Mesendoderm (in vitro differentiated cells): Measurements from ENCODE around the gene KLF4. TPM values are rescaled to one million over a fixed set of nuclear protein-coding genes. Genes with fewer than 3 reads are reported as not detected.

Experiments used
- DNase-seq: peaks from one replicate; pipeline ENCODE4 v3.0.0; 2013
- H2AK5ac ChIP-seq: 2 replicates; pipeline ENCODE4 v1.6.1; 2013; ENCODE audit warnings: low read length, inconsistent platforms
- H2BK120ac ChIP-seq: 2 replicates; pipeline ENCODE4 v1.6.1; 2013; ENCODE audit warnings: low read depth, mild to moderate bottlenecking, low read length, moderate library complexity, mixed read lengths
- H2BK15ac ChIP-seq: replicated peaks from 2 replicates; pipeline ENCODE4 v1.6.1; 2013; ENCODE audit warnings: low read depth, mild to moderate bottlenecking, moderate library complexity
- H2BK5ac ChIP-seq: 2 replicates; pipeline ENCODE4 v1.6.1; 2013; ENCODE audit warnings: low read length, inconsistent platforms
- H3K18ac ChIP-seq: 2 replicates; pipeline ENCODE4 v1.6.1; 2013; ENCODE audit warnings: mild to moderate bottlenecking, low read length, mixed read lengths
- H3K23ac ChIP-seq: one replicate; pipeline ENCODE4 v1.6.1; 2013; ENCODE audit warnings: low read length
- H3K27ac ChIP-seq: 2 replicates; pipeline ENCODE4 v1.5.1; 2013; ENCODE audit warnings: low read depth, mild to moderate bottlenecking, inconsistent platforms, low read length, moderate library complexity
- H3K27me3 ChIP-seq: 2 replicates; pipeline ENCODE4 v1.6.1; 2013; ENCODE audit warnings: low read length, control low read depth, mild to moderate bottlenecking, inconsistent platforms; ENCODE audit not compliant: insufficient read depth, poor library complexity
- H3K36me3 ChIP-seq: 2 replicates; pipeline ENCODE4 v1.6.1; 2013; ENCODE audit warnings: low read length, inconsistent platforms; ENCODE audit not compliant: control insufficient read depth, insufficient read depth
- H3K4ac ChIP-seq: one replicate; pipeline ENCODE4 v1.6.1; 2013; ENCODE audit warnings: low read depth, mild to moderate bottlenecking, low read length, moderate library complexity
- H3K4me1 ChIP-seq: 2 replicates; pipeline ENCODE4 v1.6.1; 2013; ENCODE audit warnings: low read depth, low read length, inconsistent platforms; ENCODE audit not compliant: control insufficient read depth
- H3K4me2 ChIP-seq: 2 replicates; pipeline ENCODE4 v1.6.1; 2013; ENCODE audit warnings: low read length
- H3K4me3 ChIP-seq: 2 replicates; pipeline ENCODE4 v1.5.1; 2013; ENCODE audit warnings: mild to moderate bottlenecking, low read length
- H3K56ac ChIP-seq: one replicate; pipeline ENCODE4 v1.6.1; 2013; ENCODE audit warnings: low read length
- H3K79me1 ChIP-seq: 2 replicates; pipeline ENCODE4 v1.6.1; 2013; ENCODE audit warnings: low read length, inconsistent platforms
- H3K79me2 ChIP-seq: 2 replicates; pipeline ENCODE4 v1.6.1; 2013; ENCODE audit warnings: mild to moderate bottlenecking, low read length; ENCODE audit not compliant: control insufficient read depth, insufficient read depth
- H3K9ac ChIP-seq: 2 replicates; pipeline ENCODE4 v1.6.1; 2013; ENCODE audit warnings: low read length, inconsistent platforms
- H4K5ac ChIP-seq: one replicate; pipeline ENCODE4 v1.6.1; 2013; ENCODE audit warnings: low read length
- H4K8ac ChIP-seq: one replicate; pipeline ENCODE4 v1.6.1; 2013; ENCODE audit warnings: low read depth, mild to moderate bottlenecking, control low read depth, low read length, moderate library complexity
- WGBS: extraction: QIAGEN DNeasy Blood & Tissue Kit; methylation state at CpG from one replicate; pipeline ENCODE4 v1.1.7; 2013; ENCODE audit warnings: low lambda C conversion rate, missing lambda C conversion rate; ENCODE audit not compliant: insufficient coverage; ENCODE audit errors: extremely low coverage; 5-methylcytosine and 5-hydroxymethylcytosine counted together
- small RNA-seq: library from polyadenylated mRNA; stranded (forward); fragments of <200 nt; extraction: miRNeasy Mini kit (QIAGEN cat#:217004); gene quantifications from one replicate; pipeline ENCODE3, GENCODE V24; 2013; ENCODE audit not compliant: insufficient read depth

KLF4 gene

DNA sequence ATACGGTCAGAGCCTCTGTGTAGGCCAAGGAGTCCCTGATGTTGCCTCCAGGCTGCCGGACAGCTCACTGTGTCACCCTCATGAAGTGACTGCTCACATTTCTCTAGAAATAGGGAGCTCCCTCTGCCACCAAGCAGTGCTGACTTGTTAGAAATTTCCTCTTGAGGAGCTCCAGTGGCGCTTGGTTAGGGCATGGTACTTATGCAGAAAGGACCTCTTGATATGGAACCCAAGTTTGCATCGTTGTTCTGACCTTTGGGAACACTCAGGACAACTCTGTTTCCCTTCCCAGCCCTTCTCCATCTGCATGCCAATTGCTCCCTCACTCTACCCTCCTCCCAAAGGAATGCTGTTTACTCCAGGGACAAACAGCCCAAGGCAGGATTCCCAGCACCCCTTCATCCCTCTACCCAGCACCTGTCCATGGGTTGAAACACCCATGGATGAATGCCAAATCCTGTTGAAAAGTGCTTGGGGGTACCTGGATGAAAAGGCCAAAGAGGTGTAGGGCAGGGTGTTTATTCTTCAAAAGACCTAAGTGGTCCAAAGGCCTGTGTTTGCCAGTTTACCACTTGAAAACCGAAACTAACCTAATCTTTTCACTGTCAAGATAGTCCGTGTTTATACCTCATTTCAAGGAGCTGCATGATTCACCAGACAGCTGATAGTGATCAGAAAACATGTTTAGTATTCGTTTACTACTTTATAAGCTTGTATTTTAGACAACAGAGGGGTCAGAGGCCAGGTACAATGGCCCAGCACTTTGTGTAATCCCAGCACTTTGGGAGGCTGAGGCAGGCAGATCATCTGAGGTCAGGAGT, 51.1 kb downstream of the KLF4 start:
- Histone ChIP-seq H4K5ac (no peak overlapping the region), H3K9ac (no peak overlapping the region), H2BK15ac (no peak overlapping the region), H3K79me1 (no peaks in the 10 kb centered on the region), H3K4me1 (no peaks in the 10 kb centered on the region), H3K4ac (no peak overlapping the region), H3K4me3 (no peak overlapping the region), H3K23ac (no peak overlapping the region), H2BK5ac (no peak overlapping the region), H2AK5ac (no peak overlapping the region), H3K27ac (no peak overlapping the region), H2BK120ac (no peak overlapping the region), H3K56ac (no peak overlapping the region), H3K4me2 (no peak overlapping the region), H3K18ac (no peak overlapping the region), H3K79me2 (no peaks in the 10 kb centered on the region), H4K8ac (no peak overlapping the region), H3K36me3 (no peaks in the 10 kb centered on the region), H3K27me3 (no peaks in the 10 kb centered on the region)
- peak; percentile 84 for DNase-seq
- WGBS: no CpG with 5 or more reads among the region's 7 CpGs

DNA sequence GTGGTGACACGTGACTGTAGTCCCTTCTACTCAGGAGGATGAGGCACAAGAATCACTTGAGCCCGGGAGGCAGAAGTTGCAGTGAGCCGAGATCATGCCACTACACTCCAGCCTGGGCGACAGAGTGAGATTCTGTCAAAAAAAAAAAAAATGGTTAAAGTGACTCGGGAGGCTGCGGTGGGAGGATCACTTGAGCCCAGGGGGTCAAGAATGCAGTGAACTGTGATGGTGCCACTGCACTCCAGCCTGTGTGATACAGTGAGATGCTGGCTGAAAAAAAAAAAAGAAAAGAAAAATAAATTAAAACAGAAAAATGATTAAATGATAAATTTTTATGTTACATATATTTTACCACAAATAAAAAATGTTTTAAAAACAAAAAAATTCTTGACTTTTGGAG, 51.9 kb downstream of the KLF4 start:
- no peaks in the 10 kb centered on the region for H3K4me1 ChIP-seq
- H3K23ac ChIP-seq: no peak overlapping the region
- H4K8ac ChIP-seq: no peak overlapping the region
- H3K9ac ChIP-seq: no peak overlapping the region
- H3K36me3 ChIP-seq: no peaks in the 10 kb centered on the region
- H3K4me2 ChIP-seq: no peak overlapping the region
- no peak overlapping the region for H4K5ac ChIP-seq
- H2AK5ac ChIP-seq: no peak overlapping the region
- H3K18ac ChIP-seq: no peak overlapping the region
- no peak overlapping the region for H2BK15ac ChIP-seq
- no peak overlapping the region for H3K27ac ChIP-seq
- H2BK120ac ChIP-seq: no peak overlapping the region
- H3K56ac ChIP-seq: no peak overlapping the region
- H2BK5ac ChIP-seq: no peak overlapping the region
- H3K27me3 ChIP-seq: no peaks in the 10 kb centered on the region
- no CpG with 5 or more reads among the region's 6 CpGs for WGBS
- no peak overlapping the region for H3K4ac ChIP-seq
- DNase-seq: peak; percentile 40
- H3K4me3 ChIP-seq: no peak overlapping the region
- H3K79me1 ChIP-seq: no peaks in the 10 kb centered on the region
- no peaks in the 10 kb centered on the region for H3K79me2 ChIP-seq

DNA sequence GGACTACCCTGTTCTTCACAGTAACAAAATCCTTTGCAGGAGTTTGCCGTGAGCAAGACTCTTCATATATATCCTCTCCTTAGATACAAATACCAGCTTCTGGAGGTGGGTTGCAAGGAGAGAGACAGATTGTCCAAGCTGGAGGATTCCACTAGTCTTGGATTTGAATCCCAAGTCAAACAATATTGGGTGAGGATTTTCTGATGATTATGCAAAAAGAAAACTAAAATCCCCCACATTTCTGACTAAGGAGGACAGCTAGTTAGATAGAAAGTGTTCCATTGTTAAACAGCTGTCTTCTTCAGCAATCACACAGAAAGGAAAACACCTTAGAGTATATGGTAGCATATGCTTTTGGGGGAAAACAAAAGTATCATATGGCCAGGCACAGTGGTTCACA, 54.2 kb downstream of the KLF4 start:
- no peaks in the 10 kb centered on the region for H3K36me3 ChIP-seq
- no peak overlapping the region for H3K56ac ChIP-seq
- no peaks in the 10 kb centered on the region for H3K27me3 ChIP-seq
- no peak overlapping the region for H2BK15ac ChIP-seq
- H3K4me2 ChIP-seq: no peak overlapping the region
- no peak overlapping the region for H3K4me3 ChIP-seq
- H2BK120ac ChIP-seq: no peak overlapping the region
- no peak overlapping the region for H3K23ac ChIP-seq
- H4K8ac ChIP-seq: no peak overlapping the region
- WGBS: no CpG with 5 or more reads among the region's 1 CpG
- no peaks in the 10 kb centered on the region for H3K79me2 ChIP-seq
- no peak overlapping the region for H3K4ac ChIP-seq
- no peaks in the 10 kb centered on the region for H3K79me1 ChIP-seq
- H3K4me1 ChIP-seq: no peaks in the 10 kb centered on the region
- no peak overlapping the region for H2BK5ac ChIP-seq
- no peak overlapping the region for H3K9ac ChIP-seq
- no peak overlapping the region for H2AK5ac ChIP-seq
- no peak overlapping the region for H3K18ac ChIP-seq
- H3K27ac ChIP-seq: no peak overlapping the region
- no peak overlapping the region for H4K5ac ChIP-seq
- no peak for DNase-seq

Small RNA genes lying within 50 kb of the gene (small RNA-seq; reads per million reads assigned to genes)
- gene HMGN2P32: not detected
- not detected for gene RNU6-492P
